GM12878 (cell line): ENCODE data around the gene PYGO2. TPM values are rescaled to one million over a fixed set of nuclear protein-coding genes. Genes with fewer than 3 reads are reported as not detected.

Experiments used
- BMI1 ChIP-seq: fragments of 450-650 bp; IDR thresholded peaks from 2 replicates; pipeline ENCODE4 v1.6.1; 2016; ENCODE audit warnings: mild to moderate bottlenecking, moderate library complexity, borderline replicate concordance
- CBFB ChIP-seq: IDR thresholded peaks from 2 replicates; pipeline ENCODE4 v1.6.1; 2016; ENCODE audit warnings: antibody characterized with exemption, low read depth
- CHD1 ChIP-seq: IDR thresholded peaks from 2 replicates; pipeline ENCODE4 v1.6.1; 2012; ENCODE audit warnings: low read depth, low read length, improper control_type of control experiment
- CHD4 ChIP-seq: fragments of 200-600 bp; sonication (generic); IDR thresholded peaks from 2 replicates; pipeline ENCODE4 v1.6.1; 2016; ENCODE audit warnings: mild to moderate bottlenecking
- CUX1 ChIP-seq: IDR thresholded peaks from 2 replicates; pipeline ENCODE4 v1.6.1; 2012; ENCODE audit warnings: improper control_type of control experiment, low read depth, low read length; ENCODE audit not compliant: insufficient replicate concordance
- IKZF1 ChIP-seq: fragments of 450-650 bp; conservative IDR thresholded peaks from 2 replicates; pipeline ENCODE4 v1.6.1; 2017; ENCODE audit warnings: antibody characterized with exemption, mild to moderate bottlenecking
- MTA2 ChIP-seq: fragments of 450-650 bp; IDR thresholded peaks from 2 replicates; pipeline ENCODE4 v1.6.1; 2016; ENCODE audit warnings: low read depth, mild to moderate bottlenecking, moderate library complexity
- MYC ChIP-seq: IDR thresholded peaks from 2 replicates; pipeline ENCODE4 v1.6.1; 2011; ENCODE audit warnings: mild to moderate bottlenecking, low read length, moderate library complexity, inconsistent platforms; ENCODE audit not compliant: insufficient read depth, insufficient replicate concordance, insufficient read length, severe bottlenecking
- NFYA ChIP-seq: IDR thresholded peaks from 2 replicates; pipeline ENCODE4 v1.6.1; 2011; ENCODE audit warnings: low read depth, mild to moderate bottlenecking, low read length, improper control_type of control experiment, borderline replicate concordance
- POLR2AphosphoS5 ChIP-seq: IDR thresholded peaks from 2 replicates; pipeline ENCODE4 v1.6.1; 2011; ENCODE audit warnings: mild to moderate bottlenecking, low read length, inconsistent platforms
- PRDM15 ChIP-seq: fragments of 450-650 bp; formaldehyde crosslinking; IDR thresholded peaks from 2 replicates; pipeline ENCODE4 v1.4.0; 2020; ENCODE audit warnings: mild to moderate bottlenecking, moderate library complexity
- SREBF1 ChIP-seq: IDR thresholded peaks from 2 replicates; pipeline ENCODE4 v1.6.1; 2012; ENCODE audit warnings: mild to moderate bottlenecking, low read length
- STAT3 ChIP-seq: IDR thresholded peaks from 2 replicates; pipeline ENCODE4 v1.6.1; 2011; ENCODE audit warnings: low read depth, low read length, improper control_type of control experiment
- TARDBP ChIP-seq: IDR thresholded peaks from 2 replicates; pipeline ENCODE4 v1.6.1; 2016; ENCODE audit warnings: borderline replicate concordance
- polyA plus RNA-seq, 11 experiments: library from polyadenylated mRNA; depleted of rRNA in 4 of 11; unstranded in 6 of 11; stranded (reverse) in 5 of 11; fragments of >200 nt; fragmentation: Nextera tagmentation in 4 of 11; fragmentation: Illumina TruSeq in 1 of 11; extraction: Ambion mirVana in 4 of 11; extraction: Trizol in 1 of 11; gene quantifications; 1 replicate in 1 of 11; 2 replicates in 10 of 11; pipeline versions ENCODE4 v1.2.1 to v1.2.3, GENCODE V29; 2011 to 2016; ENCODE audit warnings: inconsistent platforms in 2 of 11, missing spikeins in 2 of 11, low read depth in 1 of 11
- total RNA-seq, 4 experiments: library from RNA; depleted of rRNA in 3 of 4; stranded (reverse); fragments of >200 nt in 3 of 4; fragmentation: Illumina TruSeq in 1 of 4; extraction: Trizol in 1 of 4; gene quantifications; 2 replicates each; pipeline versions ENCODE4 v1.2.1 to v1.2.3, GENCODE V29; 2013 to 2021
- TF ChIP-seq, protein P1 (sequence below): IDR thresholded peaks from 2 replicates; pipeline ENCODE4 v1.6.1; 2011; ENCODE audit warnings: low read depth, low read length, improper control_type of control experiment, borderline replicate concordance
- TF ChIP-seq, protein P2 (sequence below): fragments of 450-650 bp; formaldehyde crosslinking; IDR thresholded peaks from 2 replicates; pipeline ENCODE4 v1.5.0; 2022; ENCODE audit warnings: mild to moderate bottlenecking, missing genetic modification characterization
- TF ChIP-seq, protein P3 (sequence below): IDR thresholded peaks from 2 replicates; pipeline ENCODE4 v1.6.1; 2012; ENCODE audit warnings: low read depth, low read length, improper control_type of control experiment

The PYGO2 gene
- total and polyA plus RNA-seq, 10 of the 15 experiments (the other 5 are each of a cell fraction or from before 2014, with no cell fraction given): 8.1 to 33.8 (median 23.5) TPM

DNA sequence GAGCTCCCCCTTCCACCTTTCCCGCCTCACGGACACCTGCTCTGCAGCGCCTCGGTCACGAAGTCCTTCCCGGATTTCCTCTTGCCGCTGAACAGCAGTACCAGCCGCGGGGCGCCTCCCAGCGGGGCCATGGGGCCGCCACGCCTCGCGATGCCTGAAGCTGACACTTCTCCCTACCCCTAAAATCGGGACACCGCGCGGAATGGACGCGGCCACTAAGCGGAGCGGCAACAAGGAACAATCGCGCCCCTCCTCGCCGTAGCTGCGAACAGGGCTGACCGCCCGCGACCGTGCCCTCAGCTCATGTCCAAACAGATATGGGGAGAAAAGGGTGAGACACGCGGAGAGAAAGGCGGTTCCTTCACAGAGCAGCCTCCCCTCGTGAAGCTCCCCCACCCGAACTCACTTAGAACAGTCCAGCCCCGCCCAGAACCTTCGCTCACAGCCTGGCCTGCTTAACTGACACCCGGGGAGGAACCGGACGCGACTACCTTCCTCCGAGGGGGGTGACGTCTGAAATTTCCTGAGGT is 25.0 kb downstream of the PYGO2 start, which contains the start of gene PMVK (continued):
- TF ChIP-seq, protein P1, sequence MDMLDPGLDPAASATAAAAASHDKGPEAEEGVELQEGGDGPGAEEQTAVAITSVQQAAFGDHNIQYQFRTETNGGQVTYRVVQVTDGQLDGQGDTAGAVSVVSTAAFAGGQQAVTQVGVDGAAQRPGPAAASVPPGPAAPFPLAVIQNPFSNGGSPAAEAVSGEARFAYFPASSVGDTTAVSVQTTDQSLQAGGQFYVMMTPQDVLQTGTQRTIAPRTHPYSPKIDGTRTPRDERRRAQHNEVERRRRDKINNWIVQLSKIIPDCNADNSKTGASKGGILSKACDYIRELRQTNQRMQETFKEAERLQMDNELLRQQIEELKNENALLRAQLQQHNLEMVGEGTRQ: no peak
- no peak for TF ChIP-seq STAT3
- no peak; the same call in 1 of the 2 replicates for TF ChIP-seq CBFB
- TF ChIP-seq CHD1: no peak
- TF ChIP-seq CHD4: no peak
- TF ChIP-seq CUX1: no peak
- no peak for TF ChIP-seq NFYA
- TF ChIP-seq PRDM15 (CRISPR knock-in tag): no peak
- peak; percentile 87 for TF ChIP-seq POLR2AphosphoS5
- TF ChIP-seq, protein P2, sequence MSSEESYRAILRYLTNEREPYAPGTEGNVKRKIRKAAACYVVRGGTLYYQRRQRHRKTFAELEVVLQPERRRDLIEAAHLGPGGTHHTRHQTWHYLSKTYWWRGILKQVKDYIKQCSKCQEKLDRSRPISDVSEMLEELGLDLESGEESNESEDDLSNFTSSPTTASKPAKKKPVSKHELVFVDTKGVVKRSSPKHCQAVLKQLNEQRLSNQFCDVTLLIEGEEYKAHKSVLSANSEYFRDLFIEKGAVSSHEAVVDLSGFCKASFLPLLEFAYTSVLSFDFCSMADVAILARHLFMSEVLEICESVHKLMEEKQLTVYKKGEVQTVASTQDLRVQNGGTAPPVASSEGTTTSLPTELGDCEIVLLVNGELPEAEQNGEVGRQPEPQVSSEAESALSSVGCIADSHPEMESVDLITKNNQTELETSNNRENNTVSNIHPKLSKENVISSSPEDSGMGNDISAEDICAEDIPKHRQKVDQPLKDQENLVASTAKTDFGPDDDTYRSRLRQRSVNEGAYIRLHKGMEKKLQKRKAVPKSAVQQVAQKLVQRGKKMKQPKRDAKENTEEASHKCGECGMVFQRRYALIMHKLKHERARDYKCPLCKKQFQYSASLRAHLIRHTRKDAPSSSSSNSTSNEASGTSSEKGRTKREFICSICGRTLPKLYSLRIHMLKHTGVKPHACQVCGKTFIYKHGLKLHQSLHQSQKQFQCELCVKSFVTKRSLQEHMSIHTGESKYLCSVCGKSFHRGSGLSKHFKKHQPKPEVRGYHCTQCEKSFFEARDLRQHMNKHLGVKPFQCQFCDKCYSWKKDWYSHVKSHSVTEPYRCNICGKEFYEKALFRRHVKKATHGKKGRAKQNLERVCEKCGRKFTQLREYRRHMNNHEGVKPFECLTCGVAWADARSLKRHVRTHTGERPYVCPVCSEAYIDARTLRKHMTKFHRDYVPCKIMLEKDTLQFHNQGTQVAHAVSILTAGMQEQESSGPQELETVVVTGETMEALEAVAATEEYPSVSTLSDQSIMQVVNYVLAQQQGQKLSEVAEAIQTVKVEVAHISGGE: no peak
- no peak for TF ChIP-seq MYC
- TF ChIP-seq IKZF1: peak; percentile 92
- no peak for TF ChIP-seq TARDBP
- TF ChIP-seq MTA2: 0 out of 2 replicates have a peak, but pooled peaks have one; percentile 12
- TF ChIP-seq SREBF1: no peak
- no peak for TF ChIP-seq BMI1
- TF ChIP-seq, protein P3, sequence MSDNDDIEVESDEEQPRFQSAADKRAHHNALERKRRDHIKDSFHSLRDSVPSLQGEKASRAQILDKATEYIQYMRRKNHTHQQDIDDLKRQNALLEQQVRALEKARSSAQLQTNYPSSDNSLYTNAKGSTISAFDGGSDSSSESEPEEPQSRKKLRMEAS: peak; percentile 74
